Measurements from ENCODE around the gene TNNC1. TPM values are rescaled to one million over a fixed set of nuclear protein-coding genes. Genes with fewer than 3 reads are reported as not detected.
A peak's percentile ranks its signal among the peaks of the same experiment; 100 is the strongest.

Gene TNNC1
- total RNA-seq, 3 donors from 2014 or later (not counting 1 experiment from before 2014, with no cell fraction given): 1.1 to 1.2 TPM; not detected in 1

DNA sequence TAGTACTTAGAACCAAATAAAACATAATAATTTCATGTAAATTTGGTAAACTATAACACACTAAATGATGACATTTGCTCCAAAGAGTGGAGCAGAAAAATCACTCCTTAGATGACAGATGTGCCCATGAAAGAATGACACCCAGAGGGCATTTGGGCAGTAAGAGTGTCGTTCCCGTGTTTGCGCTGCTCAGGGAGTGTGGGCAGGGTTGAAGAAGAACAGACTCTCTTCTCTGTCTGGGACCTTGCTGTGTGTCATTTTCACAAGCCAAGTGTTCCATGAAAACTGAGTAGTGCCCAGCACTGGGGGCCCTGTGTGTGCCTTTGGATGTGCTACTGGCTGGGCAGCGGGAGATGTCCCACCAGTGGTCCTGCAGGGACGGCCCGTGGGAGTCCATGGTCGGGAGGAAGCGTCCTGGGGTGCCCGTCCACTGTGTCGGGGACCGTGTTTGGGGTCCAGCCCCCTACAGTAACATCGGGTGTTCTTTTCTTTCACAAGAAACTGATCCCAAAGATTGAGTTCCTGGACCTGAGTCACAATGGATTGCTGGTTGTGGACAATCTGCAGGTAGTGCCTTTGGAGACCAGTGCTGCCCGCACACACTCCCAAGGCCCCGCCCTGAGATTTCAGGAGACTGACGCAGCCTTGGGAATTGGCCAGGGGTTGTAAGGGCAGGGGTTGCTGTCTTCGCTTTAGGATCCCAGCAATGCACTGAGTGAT is 23.4 kb upstream of the TNNC1 start:
- 97% methylated on average over 16 of the region's 16 CpGs for WGBS (ENCODE audit: insufficient coverage)
- Mint-ChIP-seq H3K36me3 (no peaks in the 10 kb centered on the region), H3K27me3 (ENCODE audit: low read depth in 2 of 2) (no peaks in the 10 kb centered on the region), H3K4me3 (no peak overlapping the region), H3K27ac (no peak overlapping the region), H3K4me1 (peaks cover 1% of the 10 kb centered on the region in 2 donors), H3K9me3 (no peaks in the 10 kb centered on the region)
- Histone ChIP-seq H3K36me3 (ENCODE audit: control insufficient read depth, insufficient read depth, low read length) (peaks cover 86% of the 10 kb centered on the region), H3K4me3 (ENCODE audit: low read length) (no peak overlapping the region), H3K27ac (ENCODE audit: low read length) (no peak overlapping the region), H3K4me1 (ENCODE audit: control insufficient read depth, insufficient read depth, low read length) (peaks cover 8% of the 10 kb centered on the region), H3K27me3 (ENCODE audit: control insufficient read depth, insufficient read depth, low read length) (no peaks in the 10 kb centered on the region), H3K9me3 (ENCODE audit: control insufficient read depth, insufficient read depth, low read length) (no peaks in the 10 kb centered on the region)
- intact Hi-C loops (cut with micrococcal nuclease): no loop called here
- ATAC-seq (no peak), DNase-seq (no peak)
- TF ChIP-seq, protein P1, sequence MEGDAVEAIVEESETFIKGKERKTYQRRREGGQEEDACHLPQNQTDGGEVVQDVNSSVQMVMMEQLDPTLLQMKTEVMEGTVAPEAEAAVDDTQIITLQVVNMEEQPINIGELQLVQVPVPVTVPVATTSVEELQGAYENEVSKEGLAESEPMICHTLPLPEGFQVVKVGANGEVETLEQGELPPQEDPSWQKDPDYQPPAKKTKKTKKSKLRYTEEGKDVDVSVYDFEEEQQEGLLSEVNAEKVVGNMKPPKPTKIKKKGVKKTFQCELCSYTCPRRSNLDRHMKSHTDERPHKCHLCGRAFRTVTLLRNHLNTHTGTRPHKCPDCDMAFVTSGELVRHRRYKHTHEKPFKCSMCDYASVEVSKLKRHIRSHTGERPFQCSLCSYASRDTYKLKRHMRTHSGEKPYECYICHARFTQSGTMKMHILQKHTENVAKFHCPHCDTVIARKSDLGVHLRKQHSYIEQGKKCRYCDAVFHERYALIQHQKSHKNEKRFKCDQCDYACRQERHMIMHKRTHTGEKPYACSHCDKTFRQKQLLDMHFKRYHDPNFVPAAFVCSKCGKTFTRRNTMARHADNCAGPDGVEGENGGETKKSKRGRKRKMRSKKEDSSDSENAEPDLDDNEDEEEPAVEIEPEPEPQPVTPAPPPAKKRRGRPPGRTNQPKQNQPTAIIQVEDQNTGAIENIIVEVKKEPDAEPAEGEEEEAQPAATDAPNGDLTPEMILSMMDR (IDR thresholded peaks at IDR 0.05): no peak

DNA sequence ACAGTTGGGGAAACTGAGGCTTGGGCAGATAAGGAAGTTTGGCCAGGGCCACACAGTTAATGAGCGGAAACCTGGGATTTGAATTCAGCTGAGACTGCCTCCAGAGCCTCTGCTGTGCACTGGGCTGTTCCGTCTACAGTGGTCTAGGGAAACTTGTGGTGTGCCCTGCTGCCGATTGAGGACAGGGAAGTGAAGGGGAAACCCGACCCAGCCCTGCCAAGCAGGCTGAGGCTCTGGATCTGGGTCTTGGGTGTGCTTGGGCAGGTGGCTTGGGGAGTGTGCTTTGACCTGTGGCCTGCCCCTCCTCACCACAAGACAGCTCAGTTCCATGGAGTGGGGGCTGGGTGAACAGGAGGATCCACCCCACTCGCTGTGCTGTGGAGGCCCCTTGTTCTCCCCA is 19.2 kb upstream of the TNNC1 start:
- DNase-seq (no peak), ATAC-seq (no peak)
- Mint-ChIP-seq H3K27me3 (ENCODE audit: low read depth in 2 of 2) (no peaks in the 10 kb centered on the region), H3K9me3 (no peaks in the 10 kb centered on the region), H3K27ac (no peak overlapping the region), H3K4me3 (no peak overlapping the region), H3K36me3 (no peaks in the 10 kb centered on the region), H3K4me1 (peaks cover 4 to 10% of the 10 kb centered on the region in 2 donors)
- H3K9me3 ChIP-seq (ENCODE audit: control insufficient read depth, insufficient read depth, low read length): no peaks in the 10 kb centered on the region
- intact Hi-C loops (cut with micrococcal nuclease): no loop called here
- H3K27me3 ChIP-seq (ENCODE audit: control insufficient read depth, insufficient read depth, low read length): no peaks in the 10 kb centered on the region
- H3K4me3 ChIP-seq (ENCODE audit: low read length): no peak overlapping the region
- TF ChIP-seq, protein P1 (IDR thresholded peaks at IDR 0.05): no peak
- no peak overlapping the region for H3K27ac ChIP-seq (ENCODE audit: low read length)
- H3K36me3 ChIP-seq (ENCODE audit: control insufficient read depth, insufficient read depth, low read length): peaks cover 69% of the 10 kb centered on the region
- H3K4me1 ChIP-seq (ENCODE audit: control insufficient read depth, insufficient read depth, low read length): peaks cover 8% of the 10 kb centered on the region
- WGBS (ENCODE audit: insufficient coverage): 88% methylated on average over 4 of the region's 5 CpGs

DNA sequence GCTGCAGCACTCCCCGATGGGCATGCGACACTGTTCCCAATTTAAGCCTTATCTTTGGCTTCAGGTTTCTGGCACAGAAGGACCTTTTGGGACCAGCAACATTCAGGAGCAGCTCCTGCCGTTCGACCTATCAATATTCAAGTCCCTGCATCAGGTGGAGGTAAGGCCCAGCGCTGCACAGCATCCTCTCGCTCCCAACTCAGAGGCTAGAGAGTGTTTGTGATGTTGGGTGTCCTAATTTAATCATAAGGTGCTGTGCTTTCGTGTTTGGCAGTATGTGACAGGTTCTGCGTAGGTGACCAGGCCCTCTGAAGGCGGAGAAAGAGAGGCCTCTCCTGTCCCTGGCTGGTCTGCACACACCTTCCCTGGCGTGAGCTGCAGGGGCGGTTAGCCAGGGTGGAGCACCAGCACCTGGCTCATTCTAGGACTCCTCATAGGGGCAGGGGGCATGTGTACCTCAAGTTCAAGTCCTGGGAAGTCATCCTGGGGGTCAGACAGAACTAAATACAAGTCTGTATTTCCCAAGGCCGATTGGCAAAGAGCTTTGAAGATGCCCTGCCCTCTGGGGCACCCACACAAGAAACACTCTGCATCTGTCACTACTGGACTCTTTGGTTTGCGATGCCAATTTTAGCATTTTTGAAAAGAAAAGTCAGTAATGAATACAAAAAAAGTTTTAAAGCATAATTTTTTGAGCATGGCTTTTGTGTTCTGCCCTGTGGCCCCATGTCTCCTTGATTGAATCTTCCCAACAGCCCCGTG is 18.6 kb upstream of the TNNC1 start:
- no peaks in the 10 kb centered on the region for H3K9me3 ChIP-seq (ENCODE audit: control insufficient read depth, insufficient read depth, low read length)
- intact Hi-C loops (cut with micrococcal nuclease): no loop called here
- no peaks in the 10 kb centered on the region for H3K9me3 Mint-ChIP-seq
- H3K36me3 ChIP-seq (ENCODE audit: control insufficient read depth, insufficient read depth, low read length): peaks cover 62% of the 10 kb centered on the region
- peak overlapping the region in 1 of 2 donors; percentile 29 for H3K27ac Mint-ChIP-seq
- no peak overlapping the region for H3K27ac ChIP-seq (ENCODE audit: low read length)
- H3K27me3 Mint-ChIP-seq (ENCODE audit: low read depth in 2 of 2): no peaks in the 10 kb centered on the region
- no peak overlapping the region for H3K4me3 ChIP-seq (ENCODE audit: low read length)
- 81% methylated on average over 14 of the region's 14 CpGs for WGBS (ENCODE audit: insufficient coverage)
- no peaks in the 10 kb centered on the region for H3K36me3 Mint-ChIP-seq
- ATAC-seq (no peak), DNase-seq (no peak)
- peaks cover 4 to 10% of the 10 kb centered on the region in 2 donors for H3K4me1 Mint-ChIP-seq
- H3K4me1 ChIP-seq (ENCODE audit: control insufficient read depth, insufficient read depth, low read length): peaks cover 8% of the 10 kb centered on the region
- H3K4me3 Mint-ChIP-seq: no peak overlapping the region
- H3K27me3 ChIP-seq (ENCODE audit: control insufficient read depth, insufficient read depth, low read length): no peaks in the 10 kb centered on the region
- TF ChIP-seq, protein P1 (IDR thresholded peaks at IDR 0.05): peak; percentile 1

Measured in natural killer cell (primary cell).